GM19193 (cell line): ENCODE measurements around the gene NCR2.

Experiments
- POLR2A ChIP-seq: IDR thresholded peaks from 4 replicates; pipeline ENCODE4 v1.6.1; 2011; ENCODE audit not compliant: insufficient read depth, insufficient read length; ENCODE audit errors: extremely low read depth

The NCR2 gene

GRCh38 chr6:41371992-41372831 is 36.8 kb downstream of the NCR2 start:
- TF ChIP-seq POLR2A, result no peak

GRCh38 chr6:41372832-41373626 is 37.6 kb downstream of the NCR2 start:
- TF ChIP-seq POLR2A, result no peak

GRCh38 chr6:41373627-41373918 is 38.2 kb downstream of the NCR2 start:
- no peak for TF ChIP-seq POLR2A

GRCh38 chr6:41373919-41374617 is 38.7 kb downstream of the NCR2 start:
- no peak for TF ChIP-seq POLR2A

GRCh38 chr6:41374618-41375590 is 39.5 kb downstream of the NCR2 start:
- TF ChIP-seq POLR2A, result no peak

GRCh38 chr6:41375598-41376151 is 40.3 kb downstream of the NCR2 start:
- TF ChIP-seq POLR2A, result no peak

- TF ChIP-seq POLR2A, result no peak
Measured at GRCh38 chr6:41376176-41376575, 40.8 kb downstream of the NCR2 start.

GRCh38 chr6:41377071-41377470 is 41.7 kb downstream of the NCR2 start:
- TF ChIP-seq POLR2A, result no peak

- no peak for TF ChIP-seq POLR2A
Measured at GRCh38 chr6:41379306-41379705, 43.9 kb downstream of the NCR2 start.

- TF ChIP-seq POLR2A, result no peak
Measured at GRCh38 chr6:41386594-41386993, 51.2 kb downstream of the NCR2 start.

- TF ChIP-seq POLR2A, result no peak
Measured at GRCh38 chr6:41392246-41392645, 56.8 kb downstream of the NCR2 start.

- no peak for TF ChIP-seq POLR2A
Measured at GRCh38 chr6:41396335-41396734, 60.9 kb downstream of the NCR2 start.

GRCh38 chr6:41399424-41399823 is 64.0 kb downstream of the NCR2 start:
- no peak for TF ChIP-seq POLR2A
